NCI-H187 (cell line): ENCODE measurements around the gene WFS1.

ENCODE experiments used
- DNase-seq, 2 experiments: peaks; one replicate each; lab custom pipeline; 2025; lab: John Stamatoyannopoulos, UW

WFS1 gene

DNA sequence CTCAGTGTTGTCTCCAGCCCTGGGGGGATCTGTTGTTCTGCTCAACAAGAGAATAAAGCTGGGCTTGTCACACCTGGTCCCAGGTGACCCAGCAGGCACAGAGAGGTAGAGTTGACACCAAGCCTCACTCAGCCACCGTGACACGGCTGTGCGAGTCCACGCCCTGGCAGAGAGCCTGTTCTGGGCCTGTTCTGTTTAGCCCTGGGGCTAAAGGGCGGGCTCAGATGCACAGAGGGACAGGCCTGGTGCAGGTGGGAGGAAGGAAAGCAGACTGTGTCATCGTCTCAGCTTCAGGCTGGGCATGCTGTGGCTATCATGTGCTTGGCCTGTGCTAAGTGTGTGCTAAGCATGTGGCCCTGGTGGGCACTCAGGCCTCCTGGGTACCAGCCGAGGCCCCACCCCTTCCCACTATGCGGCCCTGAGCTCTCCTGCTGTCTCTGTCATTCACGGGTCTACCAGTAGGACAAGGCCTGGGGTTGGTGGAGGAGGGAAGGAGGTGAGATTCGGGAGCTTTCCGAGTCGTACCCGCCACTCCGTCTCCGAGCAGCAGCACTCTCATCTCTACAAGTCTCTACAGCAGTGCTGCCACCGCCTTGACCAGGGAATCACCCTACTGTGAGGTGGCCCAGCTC, 10.8 kb downstream of the WFS1 start:
- no peak for DNase-seq

DNA sequence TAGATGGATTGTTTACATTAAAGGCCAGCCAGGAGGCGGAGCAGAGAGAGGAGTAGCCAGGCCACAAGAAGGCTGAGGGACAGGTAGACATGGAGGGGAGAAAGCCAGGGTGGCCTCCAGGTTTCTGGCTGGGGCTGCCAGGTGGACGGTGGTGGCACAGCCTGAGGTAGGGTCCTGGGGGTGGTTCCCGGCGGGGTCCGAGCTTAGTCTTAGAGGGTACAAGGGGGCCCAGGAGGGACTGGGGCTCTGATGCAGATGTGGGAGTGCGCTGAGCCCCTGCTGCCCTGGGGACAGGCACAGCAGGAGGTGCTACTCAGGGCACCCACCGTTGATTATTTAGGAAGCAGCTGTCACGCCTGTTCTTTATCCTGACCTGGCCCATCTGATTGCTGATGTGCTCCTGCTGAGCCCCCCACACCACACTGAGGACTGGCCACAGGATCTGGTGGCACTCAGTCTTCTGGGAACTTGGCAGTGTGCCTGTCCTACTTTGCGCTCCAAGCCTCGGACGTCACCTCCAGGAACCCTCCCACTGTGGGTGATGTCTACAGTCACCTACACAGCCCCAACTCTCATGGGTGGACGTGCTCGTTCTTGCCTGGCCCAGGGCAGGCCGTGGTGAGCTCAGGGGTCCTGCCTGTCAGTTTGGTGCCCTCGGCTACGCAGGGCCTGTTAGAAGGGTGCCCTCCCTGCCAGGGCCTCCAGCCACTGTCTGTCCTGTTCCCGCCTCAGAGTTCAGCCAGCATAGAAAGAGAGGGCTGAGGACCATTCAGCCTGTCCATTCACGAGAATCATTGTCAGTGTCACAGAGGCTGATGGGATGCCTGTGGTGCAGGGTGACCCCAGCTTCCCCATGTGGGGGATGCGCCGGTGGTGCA, 12.0 kb downstream of the WFS1 start:
- DNase-seq, result no peak

DNA sequence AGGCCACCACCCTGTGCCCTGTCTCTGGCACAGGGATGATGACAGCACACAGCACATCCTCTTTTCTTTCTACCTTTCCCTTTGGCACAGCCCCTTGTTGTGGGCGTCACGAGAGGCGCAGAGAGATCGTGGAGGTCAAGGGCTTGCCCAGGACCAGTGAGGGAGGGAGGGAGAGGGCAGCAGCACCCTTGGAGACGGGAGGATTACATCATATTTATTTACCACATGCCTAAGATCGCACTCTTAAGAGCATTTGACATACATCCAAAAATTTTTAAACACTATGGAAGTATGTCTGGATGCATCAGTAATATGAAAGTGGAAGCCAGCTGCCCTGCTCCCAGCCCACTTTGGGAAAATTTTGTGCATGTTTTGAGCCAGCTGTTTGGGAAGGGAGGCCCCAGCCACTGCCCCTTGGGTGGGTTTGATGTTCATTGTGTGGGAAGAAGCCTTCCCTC, 12.7 kb downstream of the WFS1 start:
- DNase-seq, result no peak

DNA sequence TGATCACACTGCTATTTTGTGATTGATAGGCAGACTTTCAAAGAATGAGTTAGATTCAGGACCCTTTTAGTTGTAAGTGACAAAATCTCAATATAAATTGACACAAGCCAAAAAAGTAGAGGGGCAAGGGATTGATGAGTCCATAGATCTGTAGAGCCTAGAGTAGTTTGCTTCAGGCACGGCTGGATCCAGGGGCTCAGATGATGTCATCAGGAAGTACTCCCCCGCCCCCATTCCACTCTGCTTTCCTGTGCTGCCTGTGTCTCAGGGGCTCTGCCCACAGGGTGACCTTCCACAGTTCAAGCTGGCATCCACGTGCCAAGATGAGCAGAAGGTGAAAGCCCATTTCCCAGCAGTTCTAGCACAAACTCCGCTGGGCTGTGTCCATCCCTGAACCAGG, 13.6 kb downstream of the WFS1 start:
- DNase-seq, result no peak

- DNase-seq, result no peak
Observed at GRCh38 chr4:6287017-6287788, 17.6 kb downstream of the WFS1 start.

- no peak for DNase-seq
Observed at GRCh38 chr4:6288342-6288741, 18.7 kb downstream of the WFS1 start.

DNA sequence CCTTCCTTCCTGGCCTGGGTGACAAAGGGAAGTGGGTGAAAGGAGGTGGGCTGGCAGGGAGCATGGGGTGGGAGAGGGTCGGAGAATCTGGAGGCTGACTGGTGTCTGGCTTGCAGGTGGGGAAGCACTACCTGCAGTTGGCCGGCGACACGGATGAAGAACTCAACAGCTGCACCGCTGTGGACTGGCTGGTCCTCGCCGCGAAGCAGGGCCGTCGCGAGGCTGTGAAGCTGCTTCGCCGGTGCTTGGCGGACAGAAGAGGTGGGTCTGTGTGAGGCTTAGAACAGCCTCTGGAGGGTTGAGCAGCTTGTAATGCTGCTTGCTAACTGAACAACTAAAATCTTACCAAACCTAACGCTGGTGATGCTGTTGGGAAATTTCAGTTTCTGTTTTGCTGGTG, 19.2 kb downstream of the WFS1 start:
- no peak for DNase-seq

DNA sequence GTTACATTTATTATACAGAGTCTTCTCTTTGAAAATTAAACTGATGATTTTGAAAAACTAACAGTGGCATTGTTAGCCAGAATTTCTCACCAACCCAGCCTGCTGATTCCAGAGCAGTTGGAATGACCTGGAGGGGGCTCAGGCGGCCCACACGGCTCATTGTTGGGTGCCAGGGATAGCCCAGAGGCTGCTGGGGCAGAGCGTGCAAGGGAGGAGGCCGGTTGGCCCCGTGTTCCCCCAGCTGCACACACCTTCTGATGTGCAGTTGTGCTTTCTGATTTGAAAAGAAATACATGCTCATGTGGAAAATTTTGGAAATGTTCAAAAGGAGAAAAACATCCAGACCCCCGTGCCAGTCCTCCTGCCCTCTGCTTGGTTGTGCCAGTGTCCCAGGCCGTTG, 20.6 kb downstream of the WFS1 start:
- no peak for DNase-seq

DNA sequence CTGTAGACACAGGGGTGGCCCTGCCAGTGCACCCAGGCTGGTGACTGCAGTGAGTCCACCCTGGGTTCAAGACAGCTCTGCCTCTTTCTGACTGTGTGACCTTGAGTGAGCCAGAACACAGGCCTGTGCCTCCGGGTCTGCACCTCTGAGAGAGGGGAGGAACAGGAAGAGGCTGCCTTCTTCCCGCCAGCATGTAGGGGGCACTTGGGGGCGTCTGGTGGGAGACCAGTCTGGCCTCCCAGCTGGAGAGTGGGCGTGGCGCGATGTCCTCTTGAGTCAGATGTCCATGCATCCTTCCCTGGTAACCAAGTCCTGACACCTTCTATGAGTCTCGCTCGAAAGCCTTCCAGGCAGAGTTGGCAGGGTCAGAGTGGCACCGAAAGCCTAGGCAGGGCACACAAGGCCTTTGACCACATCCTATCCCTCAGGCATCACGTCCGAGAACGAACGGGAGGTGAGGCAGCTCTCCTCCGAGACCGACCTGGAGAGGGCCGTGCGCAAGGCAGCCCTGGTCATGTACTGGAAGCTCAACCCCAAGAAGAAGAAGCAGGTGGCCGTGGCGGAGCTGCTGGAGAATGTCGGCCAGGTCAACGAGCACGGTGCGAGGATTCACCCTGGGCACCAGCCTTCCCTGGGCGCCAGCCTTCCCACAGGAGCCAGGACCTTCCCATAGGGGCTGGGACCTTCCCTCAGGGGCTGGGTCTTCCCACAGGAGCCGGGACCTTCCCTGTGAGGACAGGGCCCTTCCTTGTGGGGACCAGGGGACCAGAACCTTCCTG, 21.3 kb downstream of the WFS1 start:
- no peak for DNase-seq

DNA sequence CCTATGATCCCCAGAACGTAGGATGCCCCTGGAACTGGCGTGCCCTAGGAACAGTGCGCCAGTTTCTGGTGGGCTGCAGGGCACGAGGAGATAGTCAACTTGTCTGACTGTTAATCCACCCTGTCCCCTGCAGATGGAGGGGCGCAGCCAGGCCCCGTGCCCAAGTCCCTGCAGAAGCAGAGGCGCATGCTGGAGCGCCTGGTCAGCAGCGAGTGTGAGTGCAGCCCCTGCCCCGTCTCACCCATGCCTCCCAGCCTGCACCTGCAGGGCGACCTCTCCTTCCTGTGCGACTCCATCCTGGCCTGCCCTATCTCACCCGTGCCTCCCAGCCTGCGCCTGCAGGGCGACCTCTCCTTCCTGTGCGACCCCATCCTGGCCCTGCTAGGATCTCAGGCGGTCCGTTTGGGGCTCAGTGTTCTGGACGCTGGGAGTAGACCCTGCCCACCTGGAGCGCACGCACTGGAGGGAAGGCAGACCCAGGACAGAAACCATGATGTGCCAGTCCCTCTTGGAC, 22.2 kb downstream of the WFS1 start:
- DNase-seq, result no peak

GRCh38 chr4:6292376-6293096, 22.9 kb downstream of the WFS1 start:
- DNase-seq, result no peak

DNA sequence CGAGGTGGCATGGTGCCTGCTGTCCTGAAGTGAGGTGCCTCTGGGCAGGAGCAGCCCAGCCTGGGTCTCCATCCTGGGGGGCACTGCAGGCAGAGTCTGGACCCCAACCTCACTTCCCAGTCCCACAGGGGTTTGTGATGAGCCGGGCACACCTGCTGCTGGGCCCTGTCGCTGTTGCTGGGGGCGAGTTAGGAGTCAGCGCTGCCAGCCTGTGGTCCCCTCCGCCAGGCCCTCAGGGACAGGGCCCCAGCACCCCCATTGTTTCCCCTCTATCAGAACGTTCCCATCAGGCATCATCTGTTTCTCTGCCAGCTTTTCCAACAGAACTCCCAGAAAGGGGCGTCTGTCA, 23.4 kb downstream of the WFS1 start:
- DNase-seq, result no peak

- DNase-seq, result no peak
Observed at GRCh38 chr4:6293661-6294060, 24.0 kb downstream of the WFS1 start.

- no peak for DNase-seq
Observed at GRCh38 chr4:6294705-6295421, 25.2 kb downstream of the WFS1 start.

- no peak for DNase-seq
Observed at GRCh38 chr4:6295495-6295894, 25.8 kb downstream of the WFS1 start.

DNA sequence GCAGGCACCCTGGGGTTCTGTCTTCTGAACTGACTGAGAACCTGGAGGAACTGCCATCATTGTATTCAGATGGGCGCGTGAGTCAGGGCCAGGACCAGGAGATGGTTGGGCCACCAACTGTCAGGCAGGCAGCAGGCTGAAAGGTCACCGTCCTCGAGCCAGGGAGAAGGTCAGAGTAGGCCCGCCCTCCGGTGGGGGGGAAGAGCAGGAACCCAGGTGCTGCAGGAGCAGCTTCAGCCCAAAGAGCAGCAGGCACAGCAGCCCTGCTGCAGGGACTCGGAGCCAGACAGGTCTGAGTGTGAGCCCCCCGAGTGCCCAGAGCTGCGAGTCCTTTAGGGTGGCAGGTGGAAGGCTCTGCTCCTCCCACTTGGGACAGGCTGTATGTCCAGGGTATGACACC, 26.4 kb downstream of the WFS1 start:
- no peak for DNase-seq

DNA sequence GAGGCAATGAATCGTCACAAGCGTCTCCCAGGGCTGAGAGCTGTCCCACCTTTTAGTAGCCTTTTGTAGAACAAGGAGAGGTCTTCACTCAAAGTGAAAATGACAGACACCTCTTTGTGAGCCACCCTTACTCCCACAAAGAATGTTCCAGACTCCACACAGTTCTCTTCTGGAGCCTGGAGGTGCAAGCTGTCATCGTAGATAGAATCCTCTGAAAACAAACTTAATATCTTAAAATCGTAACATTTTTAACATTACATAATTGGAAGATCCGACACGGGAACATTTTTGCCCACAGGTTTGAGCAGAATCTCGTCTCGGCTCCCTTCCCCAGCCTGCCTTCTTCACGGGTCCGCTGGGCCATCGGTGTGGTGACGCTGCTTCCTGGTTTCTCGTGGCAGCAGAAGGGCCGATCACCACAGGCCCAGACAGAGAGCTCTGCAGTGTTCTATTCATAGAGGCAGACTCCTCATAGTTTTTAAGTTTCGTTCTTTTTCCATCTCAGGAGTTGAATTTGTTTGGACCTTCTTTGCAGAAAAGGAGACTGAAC, 27.7 kb downstream of the WFS1 start:
- DNase-seq, result no peak

GRCh38 chr4:6298035-6298434, 28.4 kb downstream of the WFS1 start:
- DNase-seq, result no peak

- no peak for DNase-seq
Observed at GRCh38 chr4:6298852-6299251, 29.2 kb downstream of the WFS1 start.

- no peak for DNase-seq
Observed at GRCh38 chr4:6299875-6300274, 30.2 kb downstream of the WFS1 start.
